HG03342 (cell line): Measurements from ENCODE around the gene OR4M1.
"Not testable (repeated sequence)": the region's sequence is repeated elsewhere in the genome, so short reads cannot be mapped to it uniquely, and the experiment has no call there.

ENCODE experiments used
- ATAC-seq: cut with Tn5 transposase; IDR thresholded peaks from one replicate; pipeline ENCODE4 v1.9.1; 2021; ENCODE audit warnings: mild to moderate bottlenecking, moderate library complexity; ENCODE audit not compliant: unreplicated experiment

Gene OR4M1, protein sequence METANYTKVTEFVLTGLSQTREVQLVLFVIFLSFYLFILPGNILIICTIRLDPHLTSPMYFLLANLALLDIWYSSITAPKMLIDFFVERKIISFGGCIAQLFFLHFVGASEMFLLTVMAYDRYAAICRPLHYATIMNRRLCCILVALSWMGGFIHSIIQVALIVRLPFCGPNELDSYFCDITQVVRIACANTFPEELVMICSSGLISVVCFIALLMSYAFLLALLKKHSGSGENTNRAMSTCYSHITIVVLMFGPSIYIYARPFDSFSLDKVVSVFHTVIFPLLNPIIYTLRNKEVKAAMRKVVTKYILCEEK

DNA sequence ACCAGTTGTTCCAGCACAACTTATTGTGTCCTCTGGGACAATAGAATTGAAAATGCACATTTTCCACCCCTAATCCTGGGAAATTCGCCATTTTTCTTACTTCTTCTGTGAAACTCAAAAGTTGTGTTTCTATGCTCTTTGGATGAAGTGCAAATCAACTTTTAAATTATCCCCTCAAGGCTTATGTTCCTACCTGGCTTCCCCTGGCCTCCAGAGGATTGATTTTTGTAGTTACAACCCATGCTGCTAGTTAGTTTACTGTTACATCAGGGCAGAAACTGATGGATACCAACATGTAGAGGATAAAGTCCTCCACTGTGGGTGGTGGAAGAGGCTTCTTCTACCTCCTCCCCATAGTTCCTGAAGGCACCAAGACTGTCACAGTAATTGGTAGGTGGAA is at the start of gene OR4M1:
Gene OR4M1, plus strand, starts transcription at position 301 of the 400 bp plus-strand sequence. CDS start 6,819 bp downstream, outside the sequence.
- ATAC-seq, result not testable (repeated sequence)

GRCh38 chr14:19729359-19729758 is 43.9 kb upstream of the OR4M1 start:
- ATAC-seq, result no peak

- no peak for ATAC-seq
These were observed 43.5 kb upstream of the OR4M1 start for GRCh38 chr14:19729763-19730162.

DNA sequence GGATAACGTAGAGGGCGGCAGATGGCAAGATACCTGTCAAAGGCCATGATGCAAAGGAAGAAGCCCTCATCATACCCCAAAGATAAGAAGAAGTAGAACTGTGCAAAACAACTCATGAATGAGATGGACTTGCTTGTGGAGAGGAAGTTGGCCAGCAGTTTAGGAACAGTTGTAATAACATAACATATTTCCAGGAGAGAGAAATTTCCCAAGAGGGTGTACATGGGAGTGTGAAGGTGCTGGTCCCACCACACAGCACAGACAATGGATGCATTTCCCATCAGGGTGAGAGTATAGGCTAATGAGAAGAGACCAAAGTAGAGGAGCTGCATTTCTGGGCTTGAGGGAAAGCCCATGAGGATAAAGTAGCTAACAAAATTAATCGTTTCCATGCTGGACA is 39.4 kb upstream of the OR4M1 start:
- not testable (repeated sequence) for ATAC-seq

- ATAC-seq, result no peak
These were observed 30.0 kb upstream of the OR4M1 start, which contains the start of gene OR4Q3 for GRCh38 chr14:19743256-19743655. Gene OR4Q3, plus strand, starts transcription at chr14:19743571.

- not testable (repeated sequence) for ATAC-seq
These were observed 21.0 kb upstream of the OR4M1 start for GRCh38 chr14:19752316-19752715.

DNA sequence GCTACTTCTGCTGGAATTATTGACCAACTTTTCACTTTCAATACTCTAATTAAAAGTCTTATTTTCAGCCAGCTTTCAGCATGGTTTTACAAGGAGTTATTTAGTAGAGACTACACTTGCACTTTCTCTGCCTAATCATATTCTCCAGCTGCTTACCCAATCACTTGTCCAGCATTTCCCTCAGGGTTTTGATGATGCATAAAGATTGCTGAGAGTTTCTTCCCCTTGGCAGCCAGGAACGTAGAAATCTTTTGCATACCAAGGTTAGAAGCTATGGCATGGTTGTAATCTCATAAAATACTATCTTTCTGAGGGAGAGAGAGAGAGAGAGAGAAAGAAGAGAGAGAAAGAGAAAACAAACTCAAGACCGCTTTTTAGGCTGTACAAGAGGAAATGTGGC is 19.1 kb upstream of the OR4M1 start:
- ATAC-seq, result no peak

DNA sequence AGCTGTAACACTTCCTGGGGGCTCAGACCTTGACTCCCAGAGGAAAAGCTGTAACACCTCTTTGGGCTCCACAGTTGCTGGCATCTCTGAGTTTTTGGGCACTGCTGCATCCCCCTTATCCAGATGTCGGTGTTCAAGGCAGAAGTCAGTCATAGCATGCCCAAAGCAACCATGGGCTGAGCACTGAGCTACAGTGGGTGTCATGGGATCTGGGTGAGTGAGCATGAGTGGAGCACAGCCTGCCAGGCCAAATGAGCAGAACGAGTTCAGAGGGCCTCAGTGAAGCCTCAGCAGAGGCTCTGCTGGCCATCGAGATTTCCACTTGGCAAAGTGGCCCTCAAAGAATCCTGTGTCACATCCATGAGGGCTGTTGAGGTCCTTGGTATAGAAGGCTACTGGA is 1.8 kb upstream of the OR4M1 start:
- ATAC-seq, result not testable (repeated sequence)

DNA sequence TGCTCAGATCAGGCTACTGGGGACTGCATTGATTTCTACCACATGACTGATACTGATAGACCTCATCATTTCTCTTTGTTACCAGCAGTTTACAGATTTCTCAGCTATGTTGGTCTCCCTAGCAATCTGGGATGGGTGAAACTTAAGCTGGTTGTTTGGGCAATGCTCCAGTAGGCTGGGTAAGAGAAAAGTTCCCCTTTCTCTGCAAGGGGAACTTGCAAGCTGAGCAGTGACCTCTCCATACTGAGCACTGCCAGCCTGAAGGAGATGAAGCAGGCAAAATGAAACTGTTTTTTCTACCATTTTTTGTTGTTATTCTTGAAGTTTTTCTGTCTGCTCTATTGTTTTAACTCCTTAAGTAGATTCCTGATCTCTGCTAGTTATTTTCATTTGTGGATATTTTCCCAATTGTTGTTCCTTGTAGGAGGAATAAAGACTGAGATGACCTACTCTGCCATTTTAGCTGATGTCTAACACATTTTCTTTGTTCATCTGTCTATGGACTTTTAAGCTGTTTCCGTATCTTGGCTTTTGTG is 1.3 kb upstream of the OR4M1 start:
- no peak for ATAC-seq

GRCh38 chr14:19772454-19772853 is 850 bp upstream of the OR4M1 start:
- not testable (repeated sequence) for ATAC-seq

DNA sequence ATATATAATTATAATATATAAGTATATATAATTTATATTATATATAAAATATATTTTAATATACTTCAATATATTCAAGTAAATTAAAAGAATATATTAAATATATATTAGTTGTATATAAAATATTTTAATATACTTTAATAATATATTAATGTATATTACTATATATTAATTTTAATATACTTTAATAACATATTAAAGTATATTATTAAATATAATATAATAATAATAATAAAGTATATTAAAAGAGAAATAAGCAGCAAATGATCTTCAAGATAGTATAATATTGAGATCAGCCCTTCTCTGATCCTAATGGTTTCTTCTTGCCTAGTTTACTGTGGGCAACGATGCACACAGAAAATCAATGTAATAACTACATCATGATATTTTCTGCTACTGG is 2.3 kb downstream of the OR4M1 start:
- ATAC-seq, result no peak

DNA sequence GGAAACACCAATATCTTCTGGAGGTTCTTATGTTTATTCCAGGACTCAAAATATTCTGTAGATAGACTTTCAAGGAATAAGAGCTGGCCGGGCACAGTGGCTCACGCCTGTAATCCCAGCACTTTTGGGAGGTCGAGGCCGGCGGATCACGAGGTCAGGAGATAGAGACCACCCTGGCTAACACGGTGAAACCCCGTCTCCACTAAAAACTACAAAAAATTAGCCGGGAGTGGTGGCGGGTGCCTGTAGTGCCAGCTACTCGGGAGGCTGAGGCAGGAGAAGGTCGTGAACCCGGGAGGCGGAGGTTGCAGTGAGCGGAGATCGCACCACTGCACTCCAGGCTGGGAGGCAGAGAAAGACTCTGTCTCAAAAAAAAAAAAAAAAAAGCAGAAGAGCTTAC is 12.5 kb downstream of the OR4M1 start:
- not testable (repeated sequence) for ATAC-seq

DNA sequence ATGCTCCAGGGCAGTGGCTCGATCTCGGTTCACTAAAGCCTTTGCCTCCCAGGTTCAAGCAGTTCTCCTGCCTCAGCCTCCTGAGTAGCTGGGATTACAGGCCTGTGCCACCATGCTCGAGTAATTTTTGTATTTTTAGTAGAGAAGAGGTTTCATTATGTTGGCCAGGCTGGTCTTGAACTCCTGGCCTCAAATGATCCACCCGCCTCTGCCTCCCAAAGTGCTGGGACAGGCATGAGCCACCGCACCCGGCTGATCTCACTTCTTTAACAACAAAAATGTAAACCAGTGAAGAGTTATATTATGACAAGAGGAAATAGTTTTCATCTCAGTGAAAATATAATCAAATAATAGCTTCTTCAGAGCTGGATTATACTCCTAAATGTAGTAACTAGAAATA is 14.0 kb downstream of the OR4M1 start:
- ATAC-seq, result not testable (repeated sequence)

DNA sequence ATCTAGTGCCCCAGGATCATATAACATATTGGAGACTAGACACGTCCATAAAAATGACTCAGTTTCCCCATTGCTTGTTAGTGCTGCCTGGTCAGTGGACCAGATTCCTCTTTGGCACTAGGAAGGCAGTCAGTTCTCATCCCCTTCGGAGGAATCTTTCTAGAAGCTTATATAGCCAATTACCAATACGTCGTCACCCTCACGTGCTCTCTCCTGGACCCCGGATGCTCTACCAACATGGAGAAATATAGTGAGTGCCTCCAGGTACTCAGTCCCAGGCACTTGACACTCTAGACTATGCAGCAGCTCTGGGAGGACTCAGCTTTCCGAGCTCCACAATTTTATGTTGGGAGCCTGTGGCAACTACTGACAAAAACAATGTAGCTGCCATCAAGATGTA is 14.8 kb downstream of the OR4M1 start:
- not testable (repeated sequence) for ATAC-seq

DNA sequence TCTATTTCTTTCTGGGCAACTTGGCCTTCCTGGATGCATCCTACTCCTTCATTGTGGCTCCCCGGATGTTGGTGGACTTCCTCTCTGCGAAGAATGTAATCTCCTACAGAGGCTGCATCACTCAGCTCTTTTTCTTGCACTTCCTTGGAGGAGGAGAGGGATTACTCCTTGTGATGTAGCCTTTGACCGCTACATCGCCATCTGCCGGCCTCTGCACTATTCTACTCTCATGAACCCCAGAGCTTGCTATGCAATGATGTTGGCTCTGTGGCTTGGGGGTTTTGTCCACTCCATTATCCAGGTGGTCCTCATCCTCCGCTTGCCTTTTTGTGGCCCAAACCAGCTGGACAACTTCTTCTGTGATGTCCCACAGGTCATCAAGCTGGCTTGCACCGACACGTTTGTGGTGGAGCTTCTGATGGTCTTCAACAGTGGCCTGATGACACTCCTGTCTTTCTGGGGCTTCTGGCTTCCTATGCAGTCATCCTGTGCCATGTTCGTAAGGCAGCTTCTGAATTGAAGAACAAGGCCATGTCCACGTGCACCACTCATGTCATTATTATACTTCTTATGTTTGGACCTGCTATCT is 23.3 kb downstream of the OR4M1 start:
- not testable (repeated sequence) for ATAC-seq

- ATAC-seq, result no peak
These were observed 26.6 kb downstream of the OR4M1 start for GRCh38 chr14:19799880-19800279.

- no peak for ATAC-seq
These were observed 27.2 kb downstream of the OR4M1 start for GRCh38 chr14:19800282-19801117.

DNA sequence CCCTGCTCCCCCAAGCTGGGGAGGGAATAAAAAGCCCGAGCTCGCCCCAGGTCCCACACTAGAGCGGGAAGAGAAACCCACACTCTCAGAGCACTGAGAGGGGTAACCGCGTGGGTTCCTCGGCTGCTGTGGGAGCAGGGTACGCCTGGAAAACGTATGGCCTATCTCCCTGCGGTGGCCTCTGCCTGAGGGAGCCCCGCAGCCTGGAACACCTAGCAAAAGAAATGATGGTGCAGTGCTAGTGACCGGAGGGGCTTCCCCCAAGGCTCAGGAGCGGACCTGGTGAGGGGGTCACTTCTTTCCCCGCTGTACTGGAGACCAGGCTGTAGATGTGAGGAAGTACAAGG is 27.8 kb downstream of the OR4M1 start:
- no peak for ATAC-seq

- ATAC-seq, result not testable (repeated sequence)
These were observed 30.2 kb downstream of the OR4M1 start, which contains the start of gene OR4N2 for GRCh38 chr14:19803470-19803869. Gene OR4N2, plus strand, starts transcription at chr14:19803770. Its CDS starts 23,679 bp downstream, at chr14:19827449.

GRCh38 chr14:19813171-19813920 is 40.0 kb downstream of the OR4M1 start:
- not testable (repeated sequence) for ATAC-seq

DNA sequence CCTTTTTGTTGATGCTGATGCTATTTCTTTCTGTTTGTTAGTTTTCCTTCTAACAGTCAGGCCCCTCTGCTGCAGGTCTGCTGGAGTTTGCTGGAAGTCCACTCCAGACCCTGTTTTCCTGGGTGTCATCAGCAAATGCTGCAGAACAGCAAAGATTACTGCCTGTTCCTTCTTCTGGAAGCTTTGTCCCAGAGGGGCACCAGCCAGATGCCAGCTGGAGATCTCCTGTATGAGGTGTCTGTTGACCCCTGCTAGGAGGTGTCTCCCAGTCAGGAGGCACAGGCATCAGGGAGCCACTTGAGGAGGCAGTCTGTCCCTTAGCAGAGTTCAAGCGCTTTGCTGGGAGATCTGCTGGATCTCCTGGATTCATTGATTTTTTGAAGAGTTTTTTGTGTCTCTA is 46.6 kb downstream of the OR4M1 start:
- ATAC-seq, result not testable (repeated sequence)
